Stimulated activated CD4-positive, alpha-beta T cell treated with anti-CD3 and anti-CD28 coated beads, Interleukin-15, amount 100 ng/mL, for 24 hours (primary cell): ENCODE results near the gene ITIH2.
"Not testable (repeated sequence)": the region's sequence is repeated elsewhere in the genome, so short reads cannot be mapped to it uniquely, and the experiment has no call there.

Experiments
- DNase-seq: peaks from one replicate; pipeline ENCODE4 v3.0.0-alpha.2; 2020

Gene ITIH2

GRCh38 chr10:7696545-7696944 lies 6.6 kb upstream of the ITIH2 start:
- DNase-seq, result no peak

GRCh38 chr10:7697426-7697825 lies 5.7 kb upstream of the ITIH2 start:
- no peak for DNase-seq

GRCh38 chr10:7700577-7701125 lies 2.5 kb upstream of the ITIH2 start:
- DNase-seq, result no peak

GRCh38 chr10:7701158-7701742 lies 1.9 kb upstream of the ITIH2 start:
- no peak for DNase-seq

GRCh38 chr10:7702288-7702812 lies 766 bp upstream of the ITIH2 start:
- no peak for DNase-seq

GRCh38 chr10:7704071-7705016 lies 1.2 kb downstream of the ITIH2 start:
- no peak for DNase-seq

- no peak for DNase-seq
These were observed 2.2 kb downstream of the ITIH2 start for GRCh38 chr10:7705341-7705740.

GRCh38 chr10:7706534-7707073 lies 3.5 kb downstream of the ITIH2 start:
- DNase-seq, result no peak

- DNase-seq, result no peak
These were observed 4.0 kb downstream of the ITIH2 start for GRCh38 chr10:7707102-7707501.

- DNase-seq, result no peak
These were observed 4.9 kb downstream of the ITIH2 start for GRCh38 chr10:7707858-7708622.

GRCh38 chr10:7708832-7709231 lies 5.7 kb downstream of the ITIH2 start:
- no peak for DNase-seq

GRCh38 chr10:7710446-7710845 lies 7.3 kb downstream of the ITIH2 start:
- DNase-seq, result no peak

- not testable (repeated sequence) for DNase-seq
These were observed 8.0 kb downstream of the ITIH2 start for GRCh38 chr10:7711075-7711474.

GRCh38 chr10:7715515-7715914 lies 12.4 kb downstream of the ITIH2 start:
- DNase-seq, result no peak

GRCh38 chr10:7717767-7718166 lies 14.7 kb downstream of the ITIH2 start:
- no peak for DNase-seq

GRCh38 chr10:7718685-7719084 lies 15.6 kb downstream of the ITIH2 start:
- no peak for DNase-seq

- DNase-seq, result no peak
These were observed 17.4 kb downstream of the ITIH2 start for GRCh38 chr10:7720478-7720877.

- no peak for DNase-seq
These were observed 19.9 kb downstream of the ITIH2 start for GRCh38 chr10:7722927-7723529.

- no peak for DNase-seq
These were observed 31.7 kb downstream of the ITIH2 start for GRCh38 chr10:7734821-7735220.

- DNase-seq, result no peak
These were observed 35.7 kb downstream of the ITIH2 start for GRCh38 chr10:7738536-7739407.

GRCh38 chr10:7744307-7744706 lies 41.2 kb downstream of the ITIH2 start:
- DNase-seq, result no peak
